IMR-90 (cell line): ENCODE measurements around the gene RTP5. TPM values are rescaled to one million over a fixed set of nuclear protein-coding genes. Genes with fewer than 3 reads are reported as not detected.

Experiments used
- ATAC-seq: fragments of 200-7000 bp; cut with Tn5 transposase; 2 replicates; pipeline ENCODE4 v1.9.1; 2020; ENCODE audit warnings: low read depth, mild to moderate bottlenecking, moderate library complexity
- BruUV-seq: library from RNA; stranded (reverse); fragments of 400-500 nt; replicated peaks from 2 replicates; lab custom pipeline; 2021; lab: Mats Ljungman, UMichigan
- CTCF ChIA-PET: fragments of 300-600 bp; formaldehyde crosslinking; extraction: SDS; loops from one replicate; lab custom pipeline; 2021; ENCODE audit warnings: antibody characterized with exemption; lab: Yijun Ruan, JAX
- POLR2A ChIA-PET: fragments of 300-600 bp; sonication (Branson Sonifier 250); formaldehyde crosslinking; loops from one replicate; lab custom pipeline; 2022; ENCODE audit warnings: antibody characterized with exemption; ENCODE audit not compliant: unreplicated experiment; lab: Charles Lee
- DNase-seq: peaks from one replicate; pipeline ENCODE4 v3.0.0; 2013
- H2AFZ ChIP-seq: replicated peaks from 2 replicates; pipeline ENCODE3; 2013; ENCODE audit warnings: low read length, mild to moderate bottlenecking; ENCODE audit not compliant: poor library complexity
- H2AK5ac ChIP-seq: 2 replicates; pipeline ENCODE4 v1.6.1; 2013; ENCODE audit warnings: low read depth, low read length, inconsistent platforms
- H2AK9ac ChIP-seq: replicated peaks from 2 replicates; pipeline ENCODE3; 2013; ENCODE audit warnings: mild to moderate bottlenecking, low read depth, low read length, moderate library complexity; ENCODE audit not compliant: poor library complexity
- H2BK120ac ChIP-seq: 2 replicates; pipeline ENCODE4 v1.6.1; 2013; ENCODE audit warnings: low read depth, low read length, inconsistent platforms
- H2BK15ac ChIP-seq: 3 replicates; pipeline ENCODE4 v1.6.1; 2013; ENCODE audit warnings: low read depth, low read length, inconsistent platforms
- H2BK20ac ChIP-seq: 2 replicates; pipeline ENCODE4 v1.6.1; 2013; ENCODE audit warnings: low read depth, mild to moderate bottlenecking, inconsistent platforms, low read length, moderate library complexity
- H2BK5ac ChIP-seq: 2 replicates; pipeline ENCODE4 v1.6.1; 2013; ENCODE audit warnings: mild to moderate bottlenecking, low read depth, low read length, inconsistent platforms; ENCODE audit not compliant: poor library complexity, severe bottlenecking
- H3K14ac ChIP-seq: replicated peaks from 2 replicates; pipeline ENCODE4 v1.6.1; 2013; ENCODE audit warnings: low read depth, low read length, inconsistent platforms
- H3K18ac ChIP-seq: 2 replicates; pipeline ENCODE4 v1.6.1; 2013; ENCODE audit warnings: low read depth, low read length, control low read depth
- H3K23ac ChIP-seq: 2 replicates; pipeline ENCODE4 v1.6.1; 2013; ENCODE audit warnings: low read depth, low read length, inconsistent platforms
- H3K27ac ChIP-seq: 2 replicates; pipeline ENCODE4 v1.5.1; 2013; ENCODE audit warnings: mild to moderate bottlenecking, control low read depth, low read length; ENCODE audit not compliant: insufficient read depth
- H3K27me3 ChIP-seq: 2 replicates; pipeline ENCODE4 v1.6.1; 2013; ENCODE audit warnings: low read length; ENCODE audit not compliant: control insufficient read depth, insufficient read depth
- H3K36me3 ChIP-seq: 2 replicates; pipeline ENCODE4 v1.6.1; 2013; ENCODE audit warnings: low read length, mixed read lengths; ENCODE audit not compliant: control insufficient read depth, insufficient read depth
- H3K4ac ChIP-seq: 2 replicates; pipeline ENCODE4 v1.6.1; 2013; ENCODE audit warnings: low read depth, low read length, inconsistent platforms
- H3K4me1 ChIP-seq: 2 replicates; pipeline ENCODE4 v1.6.1; 2013; ENCODE audit warnings: low read length, mixed read lengths; ENCODE audit not compliant: control insufficient read depth, insufficient read depth
- H3K4me2 ChIP-seq: 2 replicates; pipeline ENCODE4 v1.6.1; 2013; ENCODE audit warnings: low read depth, mild to moderate bottlenecking, control low read depth, low read length, moderate library complexity
- H3K4me3 ChIP-seq: 2 replicates; pipeline ENCODE4 v1.5.1; 2013; ENCODE audit warnings: low read depth, mild to moderate bottlenecking, control low read depth, low read length, moderate library complexity; ENCODE audit not compliant: insufficient read depth
- H3K56ac ChIP-seq: 2 replicates; pipeline ENCODE4 v1.6.1; 2013; ENCODE audit warnings: low read length, inconsistent platforms; ENCODE audit not compliant: insufficient read depth; ENCODE audit errors: extremely low read depth
- H3K79me1 ChIP-seq, 2 experiments: 2 replicates each; pipeline ENCODE4 v1.6.1; 2013; ENCODE audit warnings: low read length in 2 of 2, inconsistent platforms in 1 of 2, low read depth in 1 of 2
- H3K9ac ChIP-seq: 2 replicates; pipeline ENCODE4 v1.6.1; 2013; ENCODE audit warnings: low read depth, low read length, control low read depth
- H3K9me1 ChIP-seq: 2 replicates; pipeline ENCODE4 v1.6.1; 2013; ENCODE audit warnings: low read length, inconsistent platforms; ENCODE audit not compliant: insufficient read depth
- H3K9me3 ChIP-seq: 2 replicates; pipeline ENCODE4 v1.6.1; 2013; ENCODE audit warnings: low read length; ENCODE audit not compliant: control insufficient read depth, insufficient read depth
- H4K20me1 ChIP-seq: 2 replicates; pipeline ENCODE4 v1.6.1; 2013; ENCODE audit warnings: low read length, inconsistent platforms; ENCODE audit not compliant: insufficient read depth
- H4K5ac ChIP-seq: 2 replicates; pipeline ENCODE4 v1.6.1; 2013; ENCODE audit warnings: mild to moderate bottlenecking, low read depth, low read length, control low read depth
- H4K8ac ChIP-seq, 2 experiments: 2 replicates each; pipeline ENCODE4 v1.6.1; 2013; ENCODE audit warnings: low read depth in 2 of 2, low read length in 2 of 2, control low read depth in 1 of 2, inconsistent platforms in 1 of 2
- H4K91ac ChIP-seq: 2 replicates; pipeline ENCODE4 v1.6.1; 2013; ENCODE audit warnings: low read depth, low read length, inconsistent platforms; ENCODE audit not compliant: insufficient read depth
- BHLHE40 ChIP-seq: fragments of 150-350 bp; IDR thresholded peaks from 2 replicates; pipeline ENCODE4 v1.6.1; 2016; ENCODE audit warnings: mild to moderate bottlenecking, low read depth, low read length
- CEBPB ChIP-seq: IDR thresholded peaks from 2 replicates; pipeline ENCODE4 v1.6.1; 2012; ENCODE audit warnings: low read depth, low read length, improper control_type of control experiment
- CHD1 ChIP-seq: IDR thresholded peaks from 2 replicates; pipeline ENCODE4 v1.6.1; 2012; ENCODE audit warnings: low read depth, low read length, improper control_type of control experiment
- FOS ChIP-seq: fragments of 150-350 bp; IDR thresholded peaks from 2 replicates; pipeline ENCODE4 v1.6.1; 2016; ENCODE audit warnings: low read depth, low read length
- MAFK ChIP-seq: IDR thresholded peaks from 2 replicates; pipeline ENCODE4 v1.6.1; 2012; ENCODE audit warnings: low read depth, low read length, improper control_type of control experiment
- MAZ ChIP-seq: IDR thresholded peaks from 2 replicates; pipeline ENCODE4 v1.6.1; 2012; ENCODE audit warnings: low read depth, mild to moderate bottlenecking, low read length, improper control_type of control experiment, moderate library complexity, borderline replicate concordance
- NFE2L2 ChIP-seq: fragments of 150-350 bp; IDR thresholded peaks from 2 replicates; pipeline ENCODE4 v1.6.1; 2016; ENCODE audit warnings: low read depth, mild to moderate bottlenecking, low read length
- POLR2A ChIP-seq: IDR thresholded peaks from 2 replicates; pipeline ENCODE4 v1.6.1; 2012; ENCODE audit warnings: mild to moderate bottlenecking, low read depth, low read length
- RAD21 ChIP-seq: IDR thresholded peaks from 2 replicates; pipeline ENCODE4 v1.6.1; 2012; ENCODE audit warnings: low read length, improper control_type of control experiment
- RCOR1 ChIP-seq: IDR thresholded peaks from 2 replicates; pipeline ENCODE4 v1.6.1; 2012; ENCODE audit warnings: mild to moderate bottlenecking, low read length, improper control_type of control experiment; ENCODE audit not compliant: insufficient replicate concordance
- RFX5 ChIP-seq: IDR thresholded peaks from 2 replicates; pipeline ENCODE4 v1.8.0; 2012; ENCODE audit warnings: low read depth, mild to moderate bottlenecking, low read length, moderate library complexity
- SMC3 ChIP-seq: fragments of 150-350 bp; IDR thresholded peaks from 2 replicates; pipeline ENCODE4 v1.6.1; 2016; ENCODE audit warnings: low read depth, mild to moderate bottlenecking, antibody characterized with exemption, low read length, moderate library complexity
- WGBS, 2 experiments: methylation state at CpG; one replicate each; pipeline versions ENCODE4 v1.1.5 to v1.1.7; 2013; ENCODE audit warnings: missing lambda C conversion rate in 2 of 2; ENCODE audit not compliant: insufficient read length in 1 of 2; ENCODE audit errors: extremely low coverage in 2 of 2; 5-methylcytosine and 5-hydroxymethylcytosine counted together
- dilution Hi-C: fragments of 300-500 bp; cut with HindIII; formaldehyde crosslinking; loops from one replicate; pipeline ENCODE4 v1.14.3; 2018; ENCODE audit warnings: low sequenced_read_pairs; ENCODE audit not compliant: unreplicated experiment
- in situ Hi-C: fragments of 300-500 bp; cut with MboI; formaldehyde crosslinking; loops from 3 replicates; pipeline ENCODE4 v1.14.3; 2019; ENCODE audit warnings: low sequenced_read_pairs, inconsistent platforms, mixed read lengths
- intact Hi-C: fragments of 100-400 bp; cut with micrococcal nuclease; formaldehyde crosslinking; loops from 2 replicates; pipeline ENCODE4 v1.10.0; 2022
- polyA plus RNA-seq, 3 experiments: library from polyadenylated mRNA; depleted of rRNA; stranded (reverse); fragments of >200 nt; gene quantifications; 2 replicates each; pipeline ENCODE4 v1.2.3, GENCODE V29; 2012; ENCODE audit warnings: low replicate concordance in 1 of 3
- total RNA-seq: library from RNA; depleted of rRNA; stranded (reverse); fragments of >200 nt; gene quantifications from 2 replicates; pipeline ENCODE4 v1.2.3, GENCODE V29; 2012
- TF ChIP-seq, protein P1 (sequence below): fragments of 150-350 bp; IDR thresholded peaks from 2 replicates; pipeline ENCODE4 v1.6.1; 2017; ENCODE audit warnings: mild to moderate bottlenecking, antibody characterized with exemption, low read length, low read depth
- TF ChIP-seq, protein P2 (sequence below): fragments of 150-350 bp; IDR thresholded peaks from 2 replicates; pipeline ENCODE4 v1.6.1; 2016; ENCODE audit warnings: low read depth, mild to moderate bottlenecking, low read length, moderate library complexity, borderline replicate concordance
- TF ChIP-seq, protein P3 (sequence below): conservative IDR thresholded peaks from 2 replicates; pipeline ENCODE4 v1.5.1; 2012; ENCODE audit warnings: mild to moderate bottlenecking, low read depth, low read length, improper control_type of control experiment

RTP5 gene
- total and polyA plus RNA-seq, 2 of the 4 experiments (the other 2 are of a cell fraction) = not detected

DNA sequence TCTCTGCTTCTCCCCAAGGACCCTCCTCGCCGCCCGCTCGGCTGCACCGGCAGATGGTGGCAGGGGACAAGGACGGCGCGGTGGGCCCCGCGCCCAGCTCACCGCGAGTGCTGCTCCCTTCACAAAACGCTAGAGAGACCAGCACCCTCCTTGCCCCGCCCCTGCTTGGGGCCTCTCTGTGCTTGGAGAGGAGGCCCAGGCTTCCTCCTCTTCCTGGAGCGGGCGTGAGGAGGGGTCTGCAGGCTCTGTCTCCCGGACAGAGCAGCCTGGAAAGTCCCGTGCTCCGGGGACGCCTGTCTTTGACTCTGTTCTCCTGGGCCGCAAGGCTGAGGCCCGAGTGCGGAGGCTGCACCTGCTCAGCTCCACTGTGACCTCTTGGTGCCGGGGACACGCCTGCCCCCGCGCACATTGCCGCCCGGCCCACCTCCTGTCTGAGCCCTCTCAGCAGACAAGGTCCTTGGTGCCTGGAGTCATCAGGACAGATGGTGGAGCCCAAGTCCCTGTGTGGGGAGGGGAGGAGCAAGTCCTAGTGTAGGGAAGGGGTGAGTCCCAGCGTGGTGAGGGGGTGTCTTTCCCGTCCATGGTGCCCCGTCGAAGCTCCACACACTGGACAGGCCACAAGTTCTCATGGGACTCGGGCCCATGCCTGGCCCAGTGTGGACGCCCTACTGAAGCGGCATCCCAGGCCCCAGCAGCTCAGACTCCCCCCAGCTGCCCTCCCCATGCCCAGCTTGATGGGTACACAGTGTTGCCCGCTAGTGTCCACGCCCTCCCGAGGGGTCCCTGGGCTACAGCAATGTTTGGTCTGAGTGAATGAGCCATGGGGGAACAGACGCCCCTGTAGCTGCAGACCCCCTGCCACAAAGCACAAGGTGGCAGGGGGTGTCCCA is 33.8 kb downstream of the RTP5 start:
- no peak overlapping the region for H3K18ac ChIP-seq
- ATAC-seq (no peak), DNase-seq (no peak)
- H2BK20ac ChIP-seq = no peak overlapping the region
- no peak overlapping the region for H3K23ac ChIP-seq
- H3K4me1 ChIP-seq = no peaks in the 10 kb centered on the region; the same call in 1 of the 2 replicates
- H3K4me3 ChIP-seq = no peak overlapping the region
- in situ Hi-C loops (no loop called here), intact Hi-C loops (no loop called here), dilution Hi-C loops (no loop called here)
- no peak overlapping the region for H2BK5ac ChIP-seq
- no peak overlapping the region for H4K8ac ChIP-seq
- H4K20me1 ChIP-seq = no peaks in the 10 kb centered on the region
- no peak overlapping the region for H2BK120ac ChIP-seq
- H3K9me3 ChIP-seq = no peaks in the 10 kb centered on the region
- 87% methylated on average over 8 of the region's 40 CpGs; no CpG with 5 or more reads in 1 of the 2 experiments for WGBS, 2 experiments
- H4K91ac ChIP-seq = no peak overlapping the region
- H2AFZ ChIP-seq = no peak overlapping the region
- H3K14ac ChIP-seq = no peak overlapping the region
- H2BK15ac ChIP-seq = no peak overlapping the region
- H3K36me3 ChIP-seq = no peaks in the 10 kb centered on the region
- BruUV-seq = no TSS peak
- POLR2A ChIA-PET = no interaction called here
- no peak overlapping the region for H3K4ac ChIP-seq
- no peak overlapping the region for H2AK5ac ChIP-seq
- H4K5ac ChIP-seq = no peak overlapping the region
- H3K56ac ChIP-seq = no peak overlapping the region
- no peak overlapping the region for H3K4me2 ChIP-seq
- CTCF ChIA-PET = no interaction called here
- no peaks in the 10 kb centered on the region for H3K9me1 ChIP-seq
- no peak overlapping the region for H2AK9ac ChIP-seq
- H3K27me3 ChIP-seq = peaks cover 6% of the 10 kb centered on the region; the same call in 1 of the 2 replicates
- H3K9ac ChIP-seq = no peak overlapping the region
- no peak overlapping the region for H3K27ac ChIP-seq
- no peaks in the 10 kb centered on the region for H3K79me1 ChIP-seq
- no peak for TF ChIP-seq NFE2L2
- no peak for TF ChIP-seq MAZ
- no peak for TF ChIP-seq CEBPB
- no peak for TF ChIP-seq RAD21
- no peak for TF ChIP-seq RCOR1
- no peak for TF ChIP-seq FOS
- TF ChIP-seq, protein P1, sequence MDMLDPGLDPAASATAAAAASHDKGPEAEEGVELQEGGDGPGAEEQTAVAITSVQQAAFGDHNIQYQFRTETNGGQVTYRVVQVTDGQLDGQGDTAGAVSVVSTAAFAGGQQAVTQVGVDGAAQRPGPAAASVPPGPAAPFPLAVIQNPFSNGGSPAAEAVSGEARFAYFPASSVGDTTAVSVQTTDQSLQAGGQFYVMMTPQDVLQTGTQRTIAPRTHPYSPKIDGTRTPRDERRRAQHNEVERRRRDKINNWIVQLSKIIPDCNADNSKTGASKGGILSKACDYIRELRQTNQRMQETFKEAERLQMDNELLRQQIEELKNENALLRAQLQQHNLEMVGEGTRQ = no peak
- TF ChIP-seq CHD1 = no peak
- no peak for TF ChIP-seq RFX5
- TF ChIP-seq, protein P2, sequence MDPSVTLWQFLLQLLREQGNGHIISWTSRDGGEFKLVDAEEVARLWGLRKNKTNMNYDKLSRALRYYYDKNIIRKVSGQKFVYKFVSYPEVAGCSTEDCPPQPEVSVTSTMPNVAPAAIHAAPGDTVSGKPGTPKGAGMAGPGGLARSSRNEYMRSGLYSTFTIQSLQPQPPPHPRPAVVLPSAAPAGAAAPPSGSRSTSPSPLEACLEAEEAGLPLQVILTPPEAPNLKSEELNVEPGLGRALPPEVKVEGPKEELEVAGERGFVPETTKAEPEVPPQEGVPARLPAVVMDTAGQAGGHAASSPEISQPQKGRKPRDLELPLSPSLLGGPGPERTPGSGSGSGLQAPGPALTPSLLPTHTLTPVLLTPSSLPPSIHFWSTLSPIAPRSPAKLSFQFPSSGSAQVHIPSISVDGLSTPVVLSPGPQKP = no peak
- TF ChIP-seq, protein P3, sequence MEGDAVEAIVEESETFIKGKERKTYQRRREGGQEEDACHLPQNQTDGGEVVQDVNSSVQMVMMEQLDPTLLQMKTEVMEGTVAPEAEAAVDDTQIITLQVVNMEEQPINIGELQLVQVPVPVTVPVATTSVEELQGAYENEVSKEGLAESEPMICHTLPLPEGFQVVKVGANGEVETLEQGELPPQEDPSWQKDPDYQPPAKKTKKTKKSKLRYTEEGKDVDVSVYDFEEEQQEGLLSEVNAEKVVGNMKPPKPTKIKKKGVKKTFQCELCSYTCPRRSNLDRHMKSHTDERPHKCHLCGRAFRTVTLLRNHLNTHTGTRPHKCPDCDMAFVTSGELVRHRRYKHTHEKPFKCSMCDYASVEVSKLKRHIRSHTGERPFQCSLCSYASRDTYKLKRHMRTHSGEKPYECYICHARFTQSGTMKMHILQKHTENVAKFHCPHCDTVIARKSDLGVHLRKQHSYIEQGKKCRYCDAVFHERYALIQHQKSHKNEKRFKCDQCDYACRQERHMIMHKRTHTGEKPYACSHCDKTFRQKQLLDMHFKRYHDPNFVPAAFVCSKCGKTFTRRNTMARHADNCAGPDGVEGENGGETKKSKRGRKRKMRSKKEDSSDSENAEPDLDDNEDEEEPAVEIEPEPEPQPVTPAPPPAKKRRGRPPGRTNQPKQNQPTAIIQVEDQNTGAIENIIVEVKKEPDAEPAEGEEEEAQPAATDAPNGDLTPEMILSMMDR = no peak
- no peak for TF ChIP-seq BHLHE40
- TF ChIP-seq MAFK = no peak
- TF ChIP-seq SMC3 = no peak
- no peak for TF ChIP-seq POLR2A
